IPS-15b (cell line): ENCODE data around the gene CLASP1.
"Not testable (repeated sequence)": the region's sequence is repeated elsewhere in the genome, so short reads cannot be mapped to it uniquely, and the experiment has no call there.

Source experiments
- H3K27me3 ChIP-seq: one replicate; pipeline ENCODE4 v1.6.1; 2013; ENCODE audit warnings: low read length; ENCODE audit not compliant: control insufficient read depth, insufficient read depth
- H3K36me3 ChIP-seq: one replicate; pipeline ENCODE4 v1.6.1; 2013; ENCODE audit warnings: low read length; ENCODE audit not compliant: control insufficient read depth, insufficient read depth
- H3K4me1 ChIP-seq: one replicate; pipeline ENCODE4 v1.6.1; 2013; ENCODE audit warnings: mild to moderate bottlenecking, low read length; ENCODE audit not compliant: control insufficient read depth, insufficient read depth
- H3K4me3 ChIP-seq: one replicate; pipeline ENCODE4 v1.5.1; 2013; ENCODE audit warnings: low read depth, low read length
- H3K9ac ChIP-seq: one replicate; pipeline ENCODE4 v1.6.1; 2013; ENCODE audit warnings: low read depth, mild to moderate bottlenecking, low read length
- H3K9me3 ChIP-seq: one replicate; pipeline ENCODE4 v1.6.1; 2013; ENCODE audit warnings: mild to moderate bottlenecking, low read length; ENCODE audit not compliant: control insufficient read depth, insufficient read depth

Gene CLASP1

GRCh38 chr2:121303531-121304263, 345.6 kb downstream of the CLASP1 start:
- Histone ChIP-seq H3K27me3 (no peaks in the 10 kb centered on the region), H3K9me3 (no peaks in the 10 kb centered on the region), H3K9ac (no peak overlapping the region), H3K36me3 (no peaks in the 10 kb centered on the region), H3K4me1 (no peaks in the 10 kb centered on the region), H3K4me3 (no peak overlapping the region)

- H3K9me3 ChIP-seq, H3K4me1 ChIP-seq, H3K4me3 ChIP-seq, H3K36me3 ChIP-seq, H3K27me3 ChIP-seq, H3K9ac ChIP-seq: not testable (repeated sequence)
Observed at GRCh38 chr2:121301190-121301589, 348.1 kb downstream of the CLASP1 start.

- H3K9me3 ChIP-seq: no peaks in the 10 kb centered on the region
- H3K9ac ChIP-seq: no peak overlapping the region
- no peak overlapping the region for H3K4me3 ChIP-seq
- H3K27me3 ChIP-seq: no peaks in the 10 kb centered on the region
- H3K36me3 ChIP-seq: no peaks in the 10 kb centered on the region
- H3K4me1 ChIP-seq: no peaks in the 10 kb centered on the region
Observed at GRCh38 chr2:121298476-121298875, 350.8 kb downstream of the CLASP1 start.

DNA sequence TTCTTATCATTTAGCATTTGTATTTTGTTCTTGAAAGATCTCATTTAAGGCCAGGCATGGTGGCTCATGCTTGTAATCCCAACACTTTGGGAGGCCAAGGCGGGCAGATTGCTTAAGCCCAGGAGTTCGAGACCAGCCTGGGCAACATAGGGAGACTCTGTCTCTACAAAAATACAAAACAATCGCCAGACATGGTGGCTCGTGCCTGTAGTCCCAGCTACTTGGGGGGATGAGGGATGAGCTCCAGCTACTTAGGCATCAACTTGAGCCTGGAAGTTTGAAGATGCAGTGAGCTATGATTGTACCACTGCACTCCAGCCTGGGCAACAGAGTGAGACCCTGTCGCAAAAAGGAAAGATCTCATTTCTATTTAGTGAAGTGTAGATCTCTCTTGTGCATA, 351.4 kb downstream of the CLASP1 start:
- H3K9ac ChIP-seq, H3K9me3 ChIP-seq, H3K27me3 ChIP-seq, H3K4me1 ChIP-seq, H3K4me3 ChIP-seq, H3K36me3 ChIP-seq: not testable (repeated sequence)

- Histone ChIP-seq H3K9me3 (no peaks in the 10 kb centered on the region), H3K4me3 (no peak overlapping the region), H3K27me3 (no peaks in the 10 kb centered on the region), H3K36me3 (no peaks in the 10 kb centered on the region), H3K4me1 (no peaks in the 10 kb centered on the region), H3K9ac (no peak overlapping the region)
Observed at GRCh38 chr2:121297217-121297830, 351.9 kb downstream of the CLASP1 start.

DNA sequence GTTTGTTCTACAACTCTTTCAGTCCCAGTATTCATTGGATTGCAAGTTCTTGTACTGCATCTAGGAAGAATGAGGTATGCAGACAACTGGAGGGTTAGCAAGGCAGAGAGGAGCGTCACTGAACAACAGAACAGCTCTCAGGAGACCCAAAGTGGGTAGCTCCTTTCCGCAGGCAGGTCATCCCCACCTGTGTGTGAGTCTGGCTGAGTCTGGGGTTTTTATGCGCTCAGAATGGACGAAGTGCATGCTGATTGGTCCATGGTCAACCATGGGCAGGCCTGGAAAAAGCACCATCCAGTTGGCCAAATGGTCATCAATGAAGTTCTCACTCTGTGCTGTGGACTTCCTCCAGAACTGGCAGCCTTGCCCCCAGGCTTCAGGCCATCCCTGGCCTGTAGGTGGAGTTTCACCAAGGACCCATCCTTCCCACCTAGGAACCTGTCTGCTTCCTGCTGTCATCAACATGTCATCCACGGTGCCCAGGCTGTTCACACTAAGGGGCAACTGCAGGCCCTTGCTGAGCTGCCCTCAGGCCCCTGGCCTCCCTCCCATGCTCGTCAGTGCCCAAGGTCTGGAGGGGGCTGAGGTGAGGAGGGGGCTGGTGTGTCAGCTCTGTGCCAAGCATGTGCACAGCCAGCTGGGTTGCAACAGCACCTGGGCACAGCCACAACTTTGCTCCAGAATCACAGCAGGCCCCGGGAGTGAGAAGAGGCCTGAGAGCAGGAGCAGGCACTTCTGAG, 353.2 kb downstream of the CLASP1 start:
- Histone ChIP-seq H3K27me3 (no peaks in the 10 kb centered on the region), H3K36me3 (no peaks in the 10 kb centered on the region)

DNA sequence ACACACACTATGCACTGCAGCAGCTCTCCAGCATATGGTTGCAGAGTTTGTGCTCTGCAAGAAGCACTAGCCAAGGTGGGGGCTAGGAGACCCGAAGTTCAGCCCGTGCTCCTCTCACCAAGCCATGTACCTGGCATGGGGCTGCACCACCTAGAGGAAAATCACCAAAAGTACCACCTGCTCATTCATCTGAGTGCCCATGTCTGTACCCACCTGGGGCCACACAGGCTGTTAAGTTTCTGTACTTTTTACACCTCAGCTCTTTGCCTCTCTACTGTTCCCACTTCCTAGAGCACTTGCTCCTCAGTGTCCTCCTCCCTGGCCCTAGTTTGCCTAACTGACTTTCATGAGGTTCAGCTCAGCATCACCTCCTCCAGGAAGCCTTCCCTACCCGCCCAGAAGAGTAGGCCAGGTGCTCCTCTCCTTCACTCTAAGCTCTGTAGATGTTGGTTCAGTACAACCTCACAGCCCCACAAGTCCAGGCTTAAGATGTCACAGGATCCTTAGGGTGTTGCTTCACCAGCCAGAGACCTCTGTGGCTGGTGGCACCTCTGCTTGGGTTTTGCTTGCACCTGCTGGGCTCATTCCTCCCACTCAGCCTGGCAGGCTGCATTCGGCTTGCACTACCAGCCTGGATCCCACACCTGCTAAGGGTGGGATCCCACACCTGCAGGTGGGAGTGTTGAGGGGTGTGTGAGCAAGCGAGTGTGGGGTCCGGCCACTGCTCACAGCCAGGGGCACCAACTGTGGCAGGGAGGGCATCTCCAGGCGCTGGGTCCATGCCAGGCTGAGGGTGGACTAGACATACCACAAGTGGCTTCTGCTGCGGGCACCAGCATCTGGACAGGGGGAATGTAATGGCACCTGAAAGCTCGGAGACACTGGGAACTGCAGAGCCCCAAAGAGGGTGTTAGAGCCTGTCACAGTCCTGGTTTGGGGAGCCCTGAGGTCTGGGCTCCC, 354.1 kb downstream of the CLASP1 start:
- Histone ChIP-seq H3K9me3 (no peaks in the 10 kb centered on the region), H3K9ac (no peak overlapping the region), H3K4me3 (no peak overlapping the region), H3K36me3 (no peaks in the 10 kb centered on the region), H3K27me3 (no peaks in the 10 kb centered on the region), H3K4me1 (no peaks in the 10 kb centered on the region)

More for the DNA sequence above, 353.2 kb downstream of the CLASP1 start:
- Histone ChIP-seq H3K9ac (no peak overlapping the region), H3K9me3 (no peaks in the 10 kb centered on the region), H3K4me3 (no peak overlapping the region), H3K4me1 (no peaks in the 10 kb centered on the region)

- no peaks in the 10 kb centered on the region for H3K4me1 ChIP-seq
- H3K9me3 ChIP-seq: no peaks in the 10 kb centered on the region
- H3K9ac ChIP-seq: no peak overlapping the region
- H3K4me3 ChIP-seq: no peak overlapping the region
- no peaks in the 10 kb centered on the region for H3K27me3 ChIP-seq
- no peaks in the 10 kb centered on the region for H3K36me3 ChIP-seq
Observed at GRCh38 chr2:121293450-121294325, 355.6 kb downstream of the CLASP1 start.

GRCh38 chr2:121291251-121291580, 358.0 kb downstream of the CLASP1 start:
- no peaks in the 10 kb centered on the region for H3K4me1 ChIP-seq
- H3K27me3 ChIP-seq: peaks cover 6% of the 10 kb centered on the region
- no peak overlapping the region for H3K9ac ChIP-seq
- H3K36me3 ChIP-seq: no peaks in the 10 kb centered on the region
- no peaks in the 10 kb centered on the region for H3K9me3 ChIP-seq
- H3K4me3 ChIP-seq: no peak overlapping the region

- Histone ChIP-seq H3K4me3 (no peak overlapping the region), H3K4me1 (no peaks in the 10 kb centered on the region), H3K9me3 (no peaks in the 10 kb centered on the region), H3K36me3 (no peaks in the 10 kb centered on the region), H3K9ac (no peak overlapping the region), H3K27me3 (peaks cover 10% of the 10 kb centered on the region)
Observed at GRCh38 chr2:121289271-121289670, 360.0 kb downstream of the CLASP1 start.
